HEK293 (cell line): ENCODE data around the gene RNF225.
A peak's percentile ranks its signal among the peaks of the same experiment; 100 is the strongest.

Experiments
- EGR2 ChIP-seq: fragments of 450-650 bp; formaldehyde crosslinking; IDR thresholded peaks from 2 replicates; pipeline ENCODE4 v1.5.1; 2016; ENCODE audit warnings: low read depth, missing biosample characterization, missing genetic modification characterization
- GLI4 ChIP-seq: fragments of 450-650 bp; formaldehyde crosslinking; IDR thresholded peaks from 2 replicates; pipeline ENCODE4 v1.5.1; 2016; ENCODE audit warnings: missing biosample characterization, missing genetic modification characterization
- KLF1 ChIP-seq: fragments of 450-650 bp; formaldehyde crosslinking; IDR thresholded peaks from 2 replicates; pipeline ENCODE4 v1.5.1; 2016; ENCODE audit warnings: missing biosample characterization, missing genetic modification characterization
- KLF17 ChIP-seq: fragments of 450-650 bp; formaldehyde crosslinking; IDR thresholded peaks from 2 replicates; pipeline ENCODE4 v1.5.1; 2016; ENCODE audit warnings: missing biosample characterization, missing genetic modification characterization
- KLF7 ChIP-seq: fragments of 450-650 bp; formaldehyde crosslinking; IDR thresholded peaks from 2 replicates; pipeline ENCODE4 v1.5.1; 2016; ENCODE audit warnings: missing biosample characterization, missing genetic modification characterization, borderline replicate concordance
- RBAK ChIP-seq: fragments of 450-650 bp; formaldehyde crosslinking; IDR thresholded peaks from 2 replicates; pipeline ENCODE4 v1.5.1; 2016; ENCODE audit warnings: missing biosample characterization, missing genetic modification characterization
- SP7 ChIP-seq: fragments of 450-650 bp; formaldehyde crosslinking; IDR thresholded peaks from 2 replicates; pipeline ENCODE4 v1.5.1; 2016; ENCODE audit warnings: missing biosample characterization, missing genetic modification characterization
- TRIM28 ChIP-seq: IDR thresholded peaks from 2 replicates; pipeline ENCODE4 v1.6.1; 2011; ENCODE audit warnings: low read length, control low read depth, borderline replicate concordance
- YY1 ChIP-seq: fragments of 450-650 bp; formaldehyde crosslinking; IDR thresholded peaks from 2 replicates; pipeline ENCODE4 v1.5.1; 2018; ENCODE audit warnings: missing biosample characterization, missing genetic modification characterization
- ZBTB44 ChIP-seq: fragments of 450-650 bp; IDR thresholded peaks from 2 replicates; pipeline ENCODE4 v1.5.1; 2018; ENCODE audit warnings: missing biosample characterization, mild to moderate bottlenecking, missing genetic modification characterization
- ZFHX2 ChIP-seq: fragments of 450-650 bp; formaldehyde crosslinking; conservative IDR thresholded peaks from 2 replicates; pipeline ENCODE4 v1.5.1; 2016; ENCODE audit warnings: missing biosample characterization, missing genetic modification characterization
- ZFP37 ChIP-seq: fragments of 450-650 bp; formaldehyde crosslinking; IDR thresholded peaks from 2 replicates; pipeline ENCODE4 v1.5.1; 2016; ENCODE audit warnings: missing biosample characterization, missing genetic modification characterization
- ZIC2 ChIP-seq: fragments of 450-650 bp; formaldehyde crosslinking; IDR thresholded peaks from 2 replicates; pipeline ENCODE4 v1.5.1; 2016; ENCODE audit warnings: missing biosample characterization, missing genetic modification characterization
- ZNF114 ChIP-seq: fragments of 450-650 bp; formaldehyde crosslinking; IDR thresholded peaks from 2 replicates; pipeline ENCODE4 v1.5.0; 2017; ENCODE audit warnings: missing biosample characterization, missing genetic modification characterization
- ZNF16 ChIP-seq: fragments of 450-650 bp; formaldehyde crosslinking; IDR thresholded peaks from 2 replicates; pipeline ENCODE4 v1.5.1; 2016; ENCODE audit warnings: low read depth, missing biosample characterization, missing genetic modification characterization
- ZNF202 ChIP-seq: fragments of 450-650 bp; formaldehyde crosslinking; IDR thresholded peaks from 2 replicates; pipeline ENCODE4 v1.5.1; 2016; ENCODE audit warnings: missing biosample characterization, missing genetic modification characterization, borderline replicate concordance
- ZNF223 ChIP-seq: fragments of 450-650 bp; formaldehyde crosslinking; IDR thresholded peaks from 2 replicates; pipeline ENCODE4 v1.5.1; 2016; ENCODE audit warnings: missing biosample characterization, missing genetic modification characterization
- ZNF280D ChIP-seq: fragments of 450-650 bp; formaldehyde crosslinking; IDR thresholded peaks from 2 replicates; pipeline ENCODE4 v1.5.1; 2016; ENCODE audit warnings: missing biosample characterization, missing genetic modification characterization
- ZNF37A ChIP-seq: fragments of 450-650 bp; IDR thresholded peaks from 2 replicates; pipeline ENCODE4 v1.5.1; 2018; ENCODE audit warnings: missing biosample characterization, missing genetic modification characterization
- ZNF558 ChIP-seq: fragments of 450-650 bp; formaldehyde crosslinking; IDR thresholded peaks from 2 replicates; pipeline ENCODE4 v1.5.1; 2016; ENCODE audit warnings: missing biosample characterization, missing genetic modification characterization
- ZNF624 ChIP-seq: fragments of 450-650 bp; formaldehyde crosslinking; IDR thresholded peaks from 2 replicates; pipeline ENCODE4 v1.5.1; 2017; ENCODE audit warnings: missing biosample characterization, missing genetic modification characterization
- ZNF707 ChIP-seq: fragments of 450-650 bp; formaldehyde crosslinking; IDR thresholded peaks from 2 replicates; pipeline ENCODE4 v1.5.1; 2016; ENCODE audit warnings: missing biosample characterization, missing genetic modification characterization
- ZSCAN23 ChIP-seq: fragments of 450-650 bp; formaldehyde crosslinking; IDR thresholded peaks from 2 replicates; pipeline ENCODE4 v1.5.1; 2016; ENCODE audit warnings: missing biosample characterization, missing genetic modification characterization
- ZXDB ChIP-seq: fragments of 450-650 bp; formaldehyde crosslinking; IDR thresholded peaks from 2 replicates; pipeline ENCODE4 v1.5.1; 2016; ENCODE audit warnings: missing biosample characterization, missing genetic modification characterization
- TF ChIP-seq, protein P1 (sequence below): fragments of 450-650 bp; formaldehyde crosslinking; IDR thresholded peaks from 2 replicates; pipeline ENCODE4 v1.5.1; 2016; ENCODE audit warnings: missing biosample characterization, missing genetic modification characterization, low read depth
- TF ChIP-seq, protein P2 (sequence below): fragments of 450-650 bp; formaldehyde crosslinking; IDR thresholded peaks from 2 replicates; pipeline ENCODE4 v1.5.1; 2017; ENCODE audit warnings: missing biosample characterization, missing genetic modification characterization
- TF ChIP-seq, protein P3 (sequence below): fragments of 450-650 bp; formaldehyde crosslinking; IDR thresholded peaks from 2 replicates; pipeline ENCODE4 v1.5.1; 2016; ENCODE audit warnings: missing biosample characterization, missing genetic modification characterization
- TF ChIP-seq, protein P4 (sequence below): fragments of 450-650 bp; formaldehyde crosslinking; IDR thresholded peaks from 2 replicates; pipeline ENCODE4 v1.5.1; 2016; ENCODE audit warnings: missing biosample characterization, missing genetic modification characterization

RNF225 gene

DNA sequence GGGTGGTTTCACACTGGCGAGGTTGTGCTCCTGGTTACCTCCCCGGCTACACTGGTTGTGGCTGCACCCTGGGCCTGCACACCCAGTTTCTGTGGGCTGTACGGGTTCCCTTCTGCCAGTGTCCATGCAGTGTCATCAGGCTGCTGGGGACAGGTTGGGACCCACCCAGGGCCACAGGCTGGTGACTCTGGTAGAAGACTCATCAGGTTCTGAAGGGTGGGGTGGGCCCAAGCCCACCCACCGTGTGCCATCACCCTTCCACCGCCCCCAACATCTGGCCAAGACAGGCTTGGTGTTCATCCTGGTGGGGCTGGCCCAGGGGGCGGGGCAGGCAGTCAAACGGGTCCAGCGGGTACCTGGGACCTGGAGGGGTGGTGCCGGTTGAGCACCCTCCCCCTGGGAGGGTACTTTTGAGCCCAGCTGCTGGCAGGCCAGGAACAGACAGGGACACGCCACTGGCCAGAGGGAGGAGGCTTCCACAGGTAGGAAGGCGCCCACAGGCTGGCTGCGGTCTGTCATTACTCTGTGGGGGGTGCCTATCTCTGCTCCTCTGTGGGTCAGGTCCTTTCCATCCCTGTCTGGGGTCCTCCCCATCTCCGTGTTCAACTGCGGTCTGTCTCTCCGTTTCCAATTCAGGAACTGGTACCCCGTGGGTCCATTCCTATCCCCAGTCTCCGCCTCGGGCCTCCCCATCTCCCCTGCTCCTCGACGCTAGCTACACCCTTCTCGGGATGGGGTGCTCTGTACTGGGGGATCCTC lies at the start of gene RNF225 (continued):
- TF ChIP-seq, protein P1, sequence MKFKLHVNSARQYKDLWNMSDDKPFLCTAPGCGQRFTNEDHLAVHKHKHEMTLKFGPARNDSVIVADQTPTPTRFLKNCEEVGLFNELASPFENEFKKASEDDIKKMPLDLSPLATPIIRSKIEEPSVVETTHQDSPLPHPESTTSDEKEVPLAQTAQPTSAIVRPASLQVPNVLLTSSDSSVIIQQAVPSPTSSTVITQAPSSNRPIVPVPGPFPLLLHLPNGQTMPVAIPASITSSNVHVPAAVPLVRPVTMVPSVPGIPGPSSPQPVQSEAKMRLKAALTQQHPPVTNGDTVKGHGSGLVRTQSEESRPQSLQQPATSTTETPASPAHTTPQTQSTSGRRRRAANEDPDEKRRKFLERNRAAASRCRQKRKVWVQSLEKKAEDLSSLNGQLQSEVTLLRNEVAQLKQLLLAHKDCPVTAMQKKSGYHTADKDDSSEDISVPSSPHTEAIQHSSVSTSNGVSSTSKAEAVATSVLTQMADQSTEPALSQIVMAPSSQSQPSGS, result no peak
- TF ChIP-seq GLI4 (no peak), KLF1 (tag by site-specific recombination) (peak; percentile 13; the same call in 1 of the 2 replicates), ZFP37 (tag by site-specific recombination) (no peak), ZIC2 (tag by site-specific recombination) (no peak), YY1 (no peak), ZSCAN23 (tag by site-specific recombination) (no peak), ZNF280D (tag by site-specific recombination) (no peak), ZNF37A (tag by site-specific recombination) (no peak), ZNF558 (tag by site-specific recombination) (no peak), ZNF202 (tag by site-specific recombination) (no peak), ZNF624 (tag by site-specific recombination) (no peak), KLF7 (tag by site-specific recombination) (no peak), ZNF114 (tag by site-specific recombination) (no peak), ZNF223 (tag by site-specific recombination) (no peak), KLF17 (no peak), EGR2 (tag by site-specific recombination) (no peak), ZXDB (tag by site-specific recombination) (no peak), ZFHX2 (tag by site-specific recombination) (no peak), TRIM28 (no peak), ZNF16 (tag by site-specific recombination) (no peak), SP7 (tag by site-specific recombination) (no peak), ZNF707 (tag by site-specific recombination) (no peak), ZBTB44 (no peak), RBAK (tag by site-specific recombination) (no peak)
- TF ChIP-seq, protein P2, sequence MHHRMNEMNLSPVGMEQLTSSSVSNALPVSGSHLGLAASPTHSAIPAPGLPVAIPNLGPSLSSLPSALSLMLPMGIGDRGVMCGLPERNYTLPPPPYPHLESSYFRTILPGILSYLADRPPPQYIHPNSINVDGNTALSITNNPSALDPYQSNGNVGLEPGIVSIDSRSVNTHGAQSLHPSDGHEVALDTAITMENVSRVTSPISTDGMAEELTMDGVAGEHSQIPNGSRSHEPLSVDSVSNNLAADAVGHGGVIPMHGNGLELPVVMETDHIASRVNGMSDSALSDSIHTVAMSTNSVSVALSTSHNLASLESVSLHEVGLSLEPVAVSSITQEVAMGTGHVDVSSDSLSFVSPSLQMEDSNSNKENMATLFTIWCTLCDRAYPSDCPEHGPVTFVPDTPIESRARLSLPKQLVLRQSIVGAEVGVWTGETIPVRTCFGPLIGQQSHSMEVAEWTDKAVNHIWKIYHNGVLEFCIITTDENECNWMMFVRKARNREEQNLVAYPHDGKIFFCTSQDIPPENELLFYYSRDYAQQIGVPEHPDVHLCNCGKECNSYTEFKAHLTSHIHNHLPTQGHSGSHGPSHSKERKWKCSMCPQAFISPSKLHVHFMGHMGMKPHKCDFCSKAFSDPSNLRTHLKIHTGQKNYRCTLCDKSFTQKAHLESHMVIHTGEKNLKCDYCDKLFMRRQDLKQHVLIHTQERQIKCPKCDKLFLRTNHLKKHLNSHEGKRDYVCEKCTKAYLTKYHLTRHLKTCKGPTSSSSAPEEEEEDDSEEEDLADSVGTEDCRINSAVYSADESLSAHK (tag by site-specific recombination), result no peak
- TF ChIP-seq, protein P3, sequence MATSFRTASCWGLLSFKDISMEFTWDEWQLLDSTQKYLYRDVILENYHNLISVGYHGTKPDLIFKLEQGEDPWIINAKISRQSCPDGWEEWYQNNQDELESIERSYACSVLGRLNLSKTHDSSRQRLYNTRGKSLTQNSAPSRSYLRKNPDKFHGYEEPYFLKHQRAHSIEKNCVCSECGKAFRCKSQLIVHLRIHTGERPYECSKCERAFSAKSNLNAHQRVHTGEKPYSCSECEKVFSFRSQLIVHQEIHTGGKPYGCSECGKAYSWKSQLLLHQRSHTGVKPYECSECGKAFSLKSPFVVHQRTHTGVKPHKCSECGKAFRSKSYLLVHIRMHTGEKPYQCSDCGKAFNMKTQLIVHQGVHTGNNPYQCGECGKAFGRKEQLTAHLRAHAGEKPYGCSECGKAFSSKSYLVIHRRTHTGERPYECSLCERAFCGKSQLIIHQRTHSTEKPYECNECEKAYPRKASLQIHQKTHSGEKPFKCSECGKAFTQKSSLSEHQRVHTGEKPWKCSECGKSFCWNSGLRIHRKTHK (tag by site-specific recombination), result no peak
- TF ChIP-seq, protein P4, sequence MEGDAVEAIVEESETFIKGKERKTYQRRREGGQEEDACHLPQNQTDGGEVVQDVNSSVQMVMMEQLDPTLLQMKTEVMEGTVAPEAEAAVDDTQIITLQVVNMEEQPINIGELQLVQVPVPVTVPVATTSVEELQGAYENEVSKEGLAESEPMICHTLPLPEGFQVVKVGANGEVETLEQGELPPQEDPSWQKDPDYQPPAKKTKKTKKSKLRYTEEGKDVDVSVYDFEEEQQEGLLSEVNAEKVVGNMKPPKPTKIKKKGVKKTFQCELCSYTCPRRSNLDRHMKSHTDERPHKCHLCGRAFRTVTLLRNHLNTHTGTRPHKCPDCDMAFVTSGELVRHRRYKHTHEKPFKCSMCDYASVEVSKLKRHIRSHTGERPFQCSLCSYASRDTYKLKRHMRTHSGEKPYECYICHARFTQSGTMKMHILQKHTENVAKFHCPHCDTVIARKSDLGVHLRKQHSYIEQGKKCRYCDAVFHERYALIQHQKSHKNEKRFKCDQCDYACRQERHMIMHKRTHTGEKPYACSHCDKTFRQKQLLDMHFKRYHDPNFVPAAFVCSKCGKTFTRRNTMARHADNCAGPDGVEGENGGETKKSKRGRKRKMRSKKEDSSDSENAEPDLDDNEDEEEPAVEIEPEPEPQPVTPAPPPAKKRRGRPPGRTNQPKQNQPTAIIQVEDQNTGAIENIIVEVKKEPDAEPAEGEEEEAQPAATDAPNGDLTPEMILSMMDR (tag by site-specific recombination), result no peak
